Loucy (cell line): ENCODE data around the gene PARM1.

Source experiments
- H2AFZ ChIP-seq: fragments of 200-600 bp; sonication (generic); 2 replicates; pipeline ENCODE4 v1.6.0; 2016; ENCODE audit warnings: antibody characterized with exemption, mild to moderate bottlenecking, low read length, moderate library complexity
- H3F3A ChIP-seq: fragments of 200-600 bp; 2 replicates; pipeline ENCODE4 v1.6.0; 2016; ENCODE audit warnings: antibody characterized with exemption, low read depth, mild to moderate bottlenecking
- H3K27me3 ChIP-seq: fragments of 200-600 bp; sonication (generic); 2 replicates; pipeline ENCODE4 v1.6.1; 2014; ENCODE audit warnings: low read length, mild to moderate bottlenecking; ENCODE audit not compliant: insufficient read depth, poor library complexity, severe bottlenecking
- H3K36me3 ChIP-seq: fragments of 200-600 bp; sonication (generic); 2 replicates; pipeline ENCODE4 v1.6.1; 2016; ENCODE audit warnings: low read length; ENCODE audit not compliant: insufficient read depth
- H3K4me1 ChIP-seq: fragments of 200-600 bp; sonication (generic); 2 replicates; pipeline ENCODE4 v1.5.1; 2014; ENCODE audit warnings: low read length, mild to moderate bottlenecking; ENCODE audit not compliant: insufficient read depth, poor library complexity, severe bottlenecking
- H3K4me2 ChIP-seq: fragments of 200-600 bp; sonication (generic); 2 replicates; pipeline ENCODE4 v1.6.0; 2014; ENCODE audit warnings: antibody characterized with exemption, low read length, low read depth, mild to moderate bottlenecking; ENCODE audit not compliant: poor library complexity, severe bottlenecking
- H3K4me3 ChIP-seq: fragments of 200-600 bp; sonication (generic); 2 replicates; pipeline ENCODE4 v1.5.1; 2014; ENCODE audit warnings: low read length, mild to moderate bottlenecking, mixed read lengths; ENCODE audit not compliant: poor library complexity, severe bottlenecking
- H3K79me2 ChIP-seq: fragments of 200-600 bp; sonication (generic); 2 replicates; pipeline ENCODE4 v1.6.1; 2014; ENCODE audit warnings: low read length; ENCODE audit not compliant: insufficient read depth
- H3K9ac ChIP-seq: fragments of 200-600 bp; sonication (generic); 2 replicates; pipeline ENCODE4 v1.6.0; 2014; ENCODE audit warnings: mild to moderate bottlenecking, low read depth, low read length, moderate library complexity; ENCODE audit not compliant: poor library complexity, severe bottlenecking
- H3K9me2 ChIP-seq: fragments of 200-600 bp; sonication (generic); replicated peaks from 2 replicates; pipeline ENCODE4 v1.6.1; 2016; ENCODE audit warnings: low read depth, low read length, mixed read lengths
- H3K9me3 ChIP-seq: fragments of 200-600 bp; sonication (generic); 2 replicates; pipeline ENCODE4 v1.6.1; 2014; ENCODE audit warnings: mild to moderate bottlenecking, antibody characterized with exemption, low read length, low read depth; ENCODE audit not compliant: insufficient read depth
- H4K20me1 ChIP-seq: fragments of 200-600 bp; sonication (generic); 2 replicates; pipeline ENCODE4 v1.6.0; 2014; ENCODE audit warnings: antibody characterized with exemption, low read length, mild to moderate bottlenecking; ENCODE audit not compliant: insufficient read depth, poor library complexity, severe bottlenecking
- CTCF ChIP-seq: fragments of 200-600 bp; sonication (generic); conservative IDR thresholded peaks from 2 replicates; pipeline ENCODE4 v1.5.1; 2014; ENCODE audit warnings: mild to moderate bottlenecking, antibody characterized with exemption, low read length
- EZH2phosphoT487 ChIP-seq: fragments of 200-600 bp; IDR thresholded peaks from 2 replicates; pipeline ENCODE4 v1.6.1; 2018; ENCODE audit warnings: antibody characterized with exemption, mild to moderate bottlenecking, moderate library complexity, borderline replicate concordance

Gene PARM1

GRCh38 chr4:74941123-74941522 lies 8.2 kb downstream of the PARM1 start:
- Histone ChIP-seq H3K79me2 (no peaks in the 10 kb centered on the region), H3K9me3 (no peaks in the 10 kb centered on the region), H3K27me3 (no peaks in the 10 kb centered on the region), H4K20me1 (no peaks in the 10 kb centered on the region), H3K4me1 (peaks cover 12% of the 10 kb centered on the region), H2AFZ (0 out of 2 replicates have a peak overlapping the region, but pooled peaks have one; percentile 11), H3K4me3 (peak overlapping the region; percentile 19), H3K4me2 (peak overlapping the region; percentile 53), H3F3A (no peaks in the 10 kb centered on the region), H3K36me3 (no peaks in the 10 kb centered on the region), H3K9me2 (no peaks in the 10 kb centered on the region), H3K9ac (no peak overlapping the region)
- TF ChIP-seq CTCF (no peak), EZH2phosphoT487 (no peak)

GRCh38 chr4:74942251-74942917 lies 9.5 kb downstream of the PARM1 start:
- Histone ChIP-seq H3K36me3 (no peaks in the 10 kb centered on the region), H3K4me1 (peaks cover 12% of the 10 kb centered on the region), H3K9me2 (no peaks in the 10 kb centered on the region), H3K9me3 (no peaks in the 10 kb centered on the region), H3K4me2 (no peak overlapping the region), H3K79me2 (no peaks in the 10 kb centered on the region), H3F3A (no peaks in the 10 kb centered on the region), H3K4me3 (no peak overlapping the region), H3K27me3 (no peaks in the 10 kb centered on the region), H4K20me1 (no peaks in the 10 kb centered on the region), H3K9ac (no peak overlapping the region), H2AFZ (no peak overlapping the region)
- TF ChIP-seq EZH2phosphoT487 (no peak), CTCF (no peak)

DNA sequence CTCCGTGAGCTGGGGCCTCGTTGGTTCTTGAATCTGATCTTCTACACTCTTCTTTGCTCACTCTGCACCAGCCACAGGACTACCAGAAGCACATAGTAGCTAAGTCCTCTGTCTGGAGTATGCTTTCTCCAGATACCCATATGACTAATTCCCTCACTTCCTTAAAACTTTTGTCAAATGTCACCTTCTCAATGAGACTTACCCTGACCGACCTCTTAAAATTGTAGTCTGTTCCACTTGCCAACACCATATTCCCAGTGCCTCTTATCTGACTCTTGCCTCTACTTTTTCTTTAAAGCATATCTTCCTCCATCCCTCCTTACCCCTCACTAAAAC lies 10.0 kb downstream of the PARM1 start:
- TF ChIP-seq EZH2phosphoT487 (no peak), CTCF (no peak)
- Histone ChIP-seq H3K79me2 (no peaks in the 10 kb centered on the region), H3K4me3 (no peak overlapping the region), H2AFZ (no peak overlapping the region), H3K36me3 (no peaks in the 10 kb centered on the region), H3K4me2 (no peak overlapping the region), H3F3A (no peaks in the 10 kb centered on the region), H3K4me1 (peaks cover 12% of the 10 kb centered on the region), H3K9me2 (no peaks in the 10 kb centered on the region), H3K9ac (no peak overlapping the region), H4K20me1 (no peaks in the 10 kb centered on the region), H3K27me3 (no peaks in the 10 kb centered on the region), H3K9me3 (no peaks in the 10 kb centered on the region)
